ENCODE measurements around the gene SCIMP.
"Not testable (repeated sequence)": the region's sequence is repeated elsewhere in the genome, so short reads cannot be mapped to it uniquely, and the experiment has no call there.

The SCIMP gene

DNA sequence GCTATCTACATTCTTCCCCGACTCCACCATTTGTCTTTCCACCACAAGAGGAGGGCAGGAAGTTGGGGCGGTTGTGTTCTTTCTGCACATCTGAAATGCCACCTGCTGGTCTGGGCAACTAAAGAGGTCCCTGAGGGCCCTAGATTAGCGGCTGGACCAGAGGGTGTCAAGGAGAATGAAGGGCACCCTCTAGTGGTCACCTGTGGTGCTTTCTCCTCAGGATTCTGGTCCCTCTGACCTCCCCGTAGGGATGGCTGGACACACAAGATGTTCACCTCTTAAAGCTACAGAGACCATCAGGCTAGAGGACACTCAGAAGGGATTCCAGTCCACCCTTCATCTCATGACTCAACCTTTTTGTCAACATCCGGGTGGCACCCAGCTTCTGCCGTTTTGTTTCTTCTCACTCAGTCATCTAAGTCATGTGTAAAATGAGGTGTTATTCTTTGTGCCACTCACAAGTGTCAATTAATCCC is 2.9 kb upstream of the SCIMP start:
- Histone ChIP-seq H3K27ac (ENCODE audit: low read depth, low read length) (peak overlapping the region; percentile 66), H3K4me1 (ENCODE audit: control insufficient read depth, low read length) (peaks cover 74% of the 10 kb centered on the region), H3K9me3 (ENCODE audit: control insufficient read depth, insufficient read depth, low read length) (0 out of 2 replicates have a peak, but pooled peaks cover 6% of the 10 kb centered on the region), H3K27me3 (ENCODE audit: control insufficient read depth, low read length) (no peaks in the 10 kb centered on the region), H4K20me1 (ENCODE audit: control insufficient read depth, insufficient read depth, low read depth, low read length) (no peaks in the 10 kb centered on the region), H3K9me2 (replicated peaks; ENCODE audit: control insufficient read depth, low read length) (no peaks in the 10 kb centered on the region), H3K4me2 (ENCODE audit: low read length) (peak overlapping the region; percentile 57), H3K4me3 (ENCODE audit: low read length) (peak overlapping the region; percentile 38), H3F3A (ENCODE audit: control insufficient read depth, insufficient read depth) (peaks cover 35% of the 10 kb centered on the region), H3K36me3 (ENCODE audit: control insufficient read depth, low read length) (peaks cover 5% of the 10 kb centered on the region; the same call in 1 of the 2 replicates), H3K79me2 (ENCODE audit: control insufficient read depth, low read length) (peaks cover 3% of the 10 kb centered on the region)
- TF ChIP-seq, protein P1, sequence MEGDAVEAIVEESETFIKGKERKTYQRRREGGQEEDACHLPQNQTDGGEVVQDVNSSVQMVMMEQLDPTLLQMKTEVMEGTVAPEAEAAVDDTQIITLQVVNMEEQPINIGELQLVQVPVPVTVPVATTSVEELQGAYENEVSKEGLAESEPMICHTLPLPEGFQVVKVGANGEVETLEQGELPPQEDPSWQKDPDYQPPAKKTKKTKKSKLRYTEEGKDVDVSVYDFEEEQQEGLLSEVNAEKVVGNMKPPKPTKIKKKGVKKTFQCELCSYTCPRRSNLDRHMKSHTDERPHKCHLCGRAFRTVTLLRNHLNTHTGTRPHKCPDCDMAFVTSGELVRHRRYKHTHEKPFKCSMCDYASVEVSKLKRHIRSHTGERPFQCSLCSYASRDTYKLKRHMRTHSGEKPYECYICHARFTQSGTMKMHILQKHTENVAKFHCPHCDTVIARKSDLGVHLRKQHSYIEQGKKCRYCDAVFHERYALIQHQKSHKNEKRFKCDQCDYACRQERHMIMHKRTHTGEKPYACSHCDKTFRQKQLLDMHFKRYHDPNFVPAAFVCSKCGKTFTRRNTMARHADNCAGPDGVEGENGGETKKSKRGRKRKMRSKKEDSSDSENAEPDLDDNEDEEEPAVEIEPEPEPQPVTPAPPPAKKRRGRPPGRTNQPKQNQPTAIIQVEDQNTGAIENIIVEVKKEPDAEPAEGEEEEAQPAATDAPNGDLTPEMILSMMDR (IDR thresholded peaks at IDR 0.05; ENCODE audit: low read depth, low read length, poor library complexity, severe bottlenecking): peak; percentile 99
- TF ChIP-seq EZH2phosphoT487 (IDR thresholded peaks at IDR 0.05; ENCODE audit: borderline replicate concordance, low read length): no peak

- Histone ChIP-seq H3K9me2 (replicated peaks; ENCODE audit: control insufficient read depth, low read length) (no peaks in the 10 kb centered on the region), H3K27ac (ENCODE audit: low read depth, low read length) (peak overlapping the region; percentile 66), H3K4me3 (ENCODE audit: low read length) (peak overlapping the region; percentile 38), H3K36me3 (ENCODE audit: control insufficient read depth, low read length) (peaks cover 8% of the 10 kb centered on the region), H3F3A (ENCODE audit: control insufficient read depth, insufficient read depth) (peaks cover 36% of the 10 kb centered on the region), H3K79me2 (ENCODE audit: control insufficient read depth, low read length) (peaks cover 7% of the 10 kb centered on the region), H3K27me3 (ENCODE audit: control insufficient read depth, low read length) (no peaks in the 10 kb centered on the region), H3K4me2 (ENCODE audit: low read length) (peak overlapping the region; percentile 57), H3K4me1 (ENCODE audit: control insufficient read depth, low read length) (peaks cover 74% of the 10 kb centered on the region), H3K9me3 (ENCODE audit: control insufficient read depth, insufficient read depth, low read length) (0 out of 2 replicates have a peak, but pooled peaks cover 6% of the 10 kb centered on the region), H4K20me1 (ENCODE audit: control insufficient read depth, insufficient read depth, low read depth, low read length) (no peaks in the 10 kb centered on the region)
- no peak for TF ChIP-seq EZH2phosphoT487 (IDR thresholded peaks at IDR 0.05; ENCODE audit: borderline replicate concordance, low read length)
- TF ChIP-seq, protein P1 (IDR thresholded peaks at IDR 0.05; ENCODE audit: low read depth, low read length, poor library complexity, severe bottlenecking): no peak
These were observed 2.4 kb upstream of the SCIMP start for GRCh38 chr17:5236938-5237540.

DNA sequence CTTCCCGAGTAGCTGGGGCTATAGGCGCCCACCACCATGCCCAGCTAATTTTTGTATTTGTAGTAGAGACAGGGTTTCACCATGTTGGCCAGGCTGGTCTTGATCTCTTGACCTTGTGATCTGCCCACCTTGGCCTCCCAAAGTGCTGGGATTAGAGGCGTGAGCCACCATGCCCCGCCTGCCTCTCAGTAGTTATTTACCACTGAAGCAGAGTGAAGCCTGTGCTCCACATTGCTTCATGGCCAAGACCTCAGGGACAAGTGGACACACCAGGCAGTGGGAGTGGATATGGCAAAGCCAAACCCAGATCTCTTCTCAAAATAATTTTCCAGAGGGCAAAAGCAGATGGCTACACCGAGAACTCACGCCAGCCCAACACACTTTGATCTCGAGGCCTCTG is 1.2 kb downstream of the SCIMP start:
- Histone ChIP-seq H3K36me3 (ENCODE audit: control insufficient read depth, low read length) (peaks cover 13% of the 10 kb centered on the region), H3K4me3 (ENCODE audit: low read length) (peak overlapping the region; percentile 73), H3K4me2 (ENCODE audit: low read length) (peak overlapping the region; percentile 90), H3K27ac (ENCODE audit: low read depth, low read length) (peak overlapping the region; percentile 89), H3K4me1 (ENCODE audit: control insufficient read depth, low read length) (peaks cover 91% of the 10 kb centered on the region), H3F3A (ENCODE audit: control insufficient read depth, insufficient read depth) (peaks cover 34% of the 10 kb centered on the region), H3K79me2 (ENCODE audit: control insufficient read depth, low read length) (peaks cover 17% of the 10 kb centered on the region)
- not testable (repeated sequence) for H3K27me3 ChIP-seq (ENCODE audit: control insufficient read depth, low read length); H3K9me3 ChIP-seq (ENCODE audit: control insufficient read depth, insufficient read depth, low read length); H3K9me2 ChIP-seq (replicated peaks; ENCODE audit: control insufficient read depth, low read length); H4K20me1 ChIP-seq (ENCODE audit: control insufficient read depth, insufficient read depth, low read depth, low read length)
